ENCODE data around the gene DDX41.

DDX41 gene

DNA sequence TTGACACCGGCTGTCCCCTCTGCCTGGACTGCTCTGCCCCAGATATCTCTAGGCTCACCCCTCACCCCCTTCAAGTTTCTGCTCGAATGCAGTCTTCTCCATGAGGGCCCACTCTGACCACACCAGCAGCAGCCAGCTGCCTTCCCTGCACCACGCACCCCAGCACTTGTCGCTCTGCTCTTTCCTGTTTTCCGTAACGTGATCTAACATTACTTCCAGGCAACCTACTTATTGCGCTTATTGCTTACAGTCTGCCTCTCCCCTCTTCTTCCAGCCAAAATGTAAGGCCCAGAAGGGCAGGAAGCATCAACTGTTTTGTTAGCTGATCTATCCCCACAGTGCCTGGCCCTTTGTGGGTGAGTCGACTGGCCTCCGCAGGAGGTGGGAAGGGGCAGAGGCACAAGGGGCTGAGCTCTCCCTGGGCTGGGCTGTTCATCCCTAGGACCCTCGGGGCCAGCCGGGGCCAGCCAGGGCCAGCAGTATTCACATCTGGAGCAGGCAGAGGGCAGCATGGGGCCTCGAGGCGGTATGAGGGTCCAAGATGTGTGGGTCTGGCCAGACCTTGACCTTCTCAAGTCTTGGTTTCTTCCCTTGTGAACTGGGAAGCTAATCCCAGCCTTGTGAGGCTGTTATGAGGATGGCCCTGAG, 31.7 kb downstream of the DDX41 start:
- DNase-seq (ENCODE audit: low read depth in 2 of 2), result no peak

DNA sequence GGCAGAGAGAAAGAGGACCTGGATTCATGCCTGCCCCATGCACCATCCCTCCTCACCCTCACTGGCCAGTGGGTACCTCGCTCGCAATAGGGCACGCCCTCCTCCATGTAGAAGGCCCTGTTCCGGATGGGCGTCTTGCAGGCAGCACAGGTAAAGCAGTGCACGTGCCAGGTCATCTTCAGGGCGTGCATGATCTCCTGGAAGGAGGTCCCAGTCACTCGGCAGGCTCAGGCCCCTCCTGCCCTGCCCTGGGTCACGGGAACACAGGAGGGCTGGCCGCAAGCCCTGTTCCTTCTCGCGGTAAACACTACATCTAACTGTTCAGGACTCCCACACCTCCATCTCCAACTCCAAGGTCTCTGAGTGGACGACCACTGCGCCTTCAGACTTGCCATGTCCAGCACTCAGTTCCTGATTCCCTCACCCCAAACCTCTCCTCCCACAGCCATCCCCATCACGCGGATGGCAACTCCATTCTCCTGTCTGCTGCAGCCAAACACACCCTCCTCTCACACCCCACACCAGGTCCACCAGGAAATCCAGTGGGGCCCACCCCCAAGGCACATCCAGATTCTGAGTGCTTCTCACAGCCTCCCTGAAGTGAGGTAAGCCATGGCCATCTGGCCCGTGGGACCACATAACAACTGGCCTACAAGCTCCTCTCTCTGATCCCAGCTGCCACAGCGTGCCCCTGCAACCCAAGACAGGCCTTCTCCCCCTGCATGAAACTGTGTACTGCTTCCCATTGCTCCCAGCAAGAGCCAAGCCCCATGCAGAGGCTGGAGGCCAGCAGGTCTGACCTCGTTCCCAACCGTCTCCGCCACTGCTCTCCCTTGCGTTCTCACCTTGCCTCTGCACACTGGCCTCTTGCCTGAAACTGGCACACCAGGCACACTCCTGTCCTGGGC, 32.5 kb downstream of the DDX41 start:
- DNase-seq (ENCODE audit: low read depth in 2 of 2), result no peak

DNA sequence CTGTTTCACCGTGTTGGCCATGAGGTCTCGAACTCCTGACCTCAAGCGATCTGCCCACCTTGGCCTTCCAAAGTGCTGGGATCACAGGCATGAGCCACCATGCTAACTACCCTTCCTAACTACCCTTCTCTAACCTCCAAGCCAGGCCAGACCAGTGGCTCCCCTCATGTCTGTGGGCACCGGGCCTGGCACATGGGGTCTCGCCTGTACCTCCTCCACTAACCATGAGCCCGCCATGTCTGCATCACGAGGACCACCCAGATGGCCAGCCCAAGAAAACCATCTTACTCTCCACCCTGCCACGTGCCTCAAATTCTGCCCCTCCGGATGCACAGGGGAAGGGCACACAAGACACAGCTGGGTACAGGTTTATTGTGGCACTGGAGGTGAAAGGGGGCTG, 33.7 kb downstream of the DDX41 start:
- no peak for DNase-seq (ENCODE audit: low read depth in 2 of 2)

DNA sequence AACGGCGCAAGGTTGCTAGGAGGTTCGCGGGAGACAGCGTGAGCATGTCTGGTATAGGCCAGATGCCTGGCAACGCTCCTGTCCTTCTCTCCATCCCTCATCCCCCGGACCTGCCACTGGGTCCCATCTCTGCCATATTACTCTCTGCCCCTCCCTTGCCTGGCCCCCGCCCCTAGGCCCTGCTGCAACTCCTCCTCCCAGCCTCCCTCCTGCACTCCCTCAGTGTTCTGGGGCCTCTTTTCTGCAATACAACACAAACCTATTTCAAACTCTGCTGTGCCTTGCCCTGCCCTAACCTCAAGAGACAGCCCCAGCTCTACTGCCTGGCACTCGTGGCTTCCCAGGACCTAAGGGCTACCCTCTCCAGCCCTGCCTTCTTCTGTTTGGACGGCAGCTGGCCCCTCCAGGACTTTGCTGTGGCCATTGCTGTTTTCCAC, 34.4 kb downstream of the DDX41 start:
- DNase-seq (ENCODE audit: low read depth in 2 of 2), result no peak

DNA sequence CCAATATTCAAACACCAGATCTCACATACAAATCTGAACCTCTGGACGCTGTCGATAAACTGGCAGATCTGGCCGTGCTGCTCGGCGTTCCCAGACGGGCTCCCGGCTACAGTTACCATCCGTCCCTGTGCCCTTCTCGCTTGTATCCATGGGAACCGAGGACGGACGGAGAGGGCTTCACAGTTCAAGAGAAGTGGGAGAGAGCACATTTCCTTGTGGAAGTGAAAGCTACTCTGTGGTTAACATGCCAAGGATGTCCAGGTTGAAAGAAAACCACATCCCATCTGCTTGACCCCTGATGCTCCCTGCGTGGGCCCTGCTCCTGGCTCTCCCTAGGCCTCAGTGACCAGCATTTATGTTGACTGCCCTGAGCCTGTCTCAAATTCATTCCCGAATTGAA, 37.0 kb downstream of the DDX41 start:
- no peak for DNase-seq (ENCODE audit: low read depth in 2 of 2)

DNA sequence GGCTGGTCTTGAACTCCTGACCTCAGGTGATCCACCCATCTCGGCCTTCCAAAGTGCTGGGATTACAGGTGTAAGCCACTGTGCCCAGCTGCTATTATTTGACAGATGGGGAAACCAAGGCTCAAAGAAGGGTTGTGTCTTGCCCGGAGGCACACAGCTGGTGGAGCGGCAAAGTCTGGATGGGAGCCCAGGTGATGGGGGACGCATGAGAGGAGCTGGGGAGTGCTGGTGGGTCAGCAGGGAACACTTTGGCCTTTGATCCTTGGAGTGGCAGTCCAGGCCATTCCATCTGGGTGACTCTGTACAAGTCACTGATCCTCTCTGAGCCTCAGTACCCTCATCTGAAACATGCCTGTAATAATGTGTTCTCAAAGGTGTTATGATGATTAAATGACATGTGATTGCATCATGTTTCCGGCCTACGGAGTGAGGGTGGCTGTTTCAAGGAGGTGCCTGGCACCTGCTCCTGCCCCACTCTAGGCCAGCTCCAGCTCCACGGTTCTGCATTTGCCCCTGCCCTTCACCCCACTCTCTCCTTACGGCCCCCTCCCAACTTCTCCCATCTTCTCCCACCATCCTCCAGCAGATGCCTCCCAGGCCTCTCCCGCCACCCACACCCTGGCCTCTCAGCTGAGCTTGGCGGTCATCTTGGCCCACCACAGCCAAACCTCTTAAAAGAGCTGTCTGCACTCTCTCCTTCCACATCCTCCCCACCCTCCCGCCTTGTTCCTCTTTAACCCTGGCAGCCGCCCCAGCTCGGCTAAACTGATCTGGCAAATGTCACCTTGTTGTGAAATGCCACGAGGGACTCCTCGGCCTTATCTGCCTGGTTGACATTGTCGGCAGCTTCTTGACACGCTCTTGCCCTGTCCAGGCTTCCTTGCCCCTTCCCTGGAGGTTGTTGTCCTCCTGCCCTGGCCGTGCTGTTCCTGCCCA, 37.8 kb downstream of the DDX41 start:
- DNase-seq (ENCODE audit: low read depth in 2 of 2), result no peak

DNA sequence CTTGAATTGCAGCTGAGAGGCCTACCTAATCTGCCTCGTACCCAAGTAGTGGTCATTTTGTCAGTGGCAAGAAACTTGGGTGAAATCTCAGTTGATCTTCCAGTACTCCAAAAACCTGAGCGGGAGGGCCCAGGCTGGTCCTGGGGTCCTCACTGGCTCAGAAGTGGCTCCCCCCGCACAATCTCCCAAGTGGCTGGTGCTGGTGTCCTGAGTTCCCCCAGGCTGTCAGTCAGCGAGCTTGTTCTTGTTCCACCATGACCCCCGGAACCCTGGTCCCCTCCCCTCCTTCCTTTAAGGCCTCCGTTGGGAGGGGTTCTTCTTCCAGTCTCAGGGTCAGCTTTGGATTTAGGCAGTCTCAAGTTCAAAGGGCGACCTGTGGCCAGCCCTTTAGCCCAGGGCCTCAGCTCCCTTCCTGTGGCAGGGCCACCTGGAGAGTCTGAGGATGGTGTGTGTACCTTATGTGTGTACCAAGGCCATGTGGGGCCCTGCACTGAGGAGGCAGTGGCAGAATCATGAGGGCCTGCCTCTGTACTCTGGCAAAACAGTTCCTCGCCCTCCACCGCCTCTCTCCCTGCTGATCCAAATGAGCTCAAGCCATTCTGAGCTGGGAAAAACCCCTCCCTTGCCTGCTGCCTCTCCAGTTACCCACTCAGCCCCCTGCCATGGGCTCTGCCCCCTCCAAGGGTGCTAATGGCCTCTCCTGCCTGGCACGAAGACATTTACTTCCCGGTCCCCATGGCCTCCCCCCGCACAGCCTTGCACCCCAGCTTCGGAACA, 38.9 kb downstream of the DDX41 start:
- DNase-seq (ENCODE audit: low read depth in 2 of 2), result no peak

DNA sequence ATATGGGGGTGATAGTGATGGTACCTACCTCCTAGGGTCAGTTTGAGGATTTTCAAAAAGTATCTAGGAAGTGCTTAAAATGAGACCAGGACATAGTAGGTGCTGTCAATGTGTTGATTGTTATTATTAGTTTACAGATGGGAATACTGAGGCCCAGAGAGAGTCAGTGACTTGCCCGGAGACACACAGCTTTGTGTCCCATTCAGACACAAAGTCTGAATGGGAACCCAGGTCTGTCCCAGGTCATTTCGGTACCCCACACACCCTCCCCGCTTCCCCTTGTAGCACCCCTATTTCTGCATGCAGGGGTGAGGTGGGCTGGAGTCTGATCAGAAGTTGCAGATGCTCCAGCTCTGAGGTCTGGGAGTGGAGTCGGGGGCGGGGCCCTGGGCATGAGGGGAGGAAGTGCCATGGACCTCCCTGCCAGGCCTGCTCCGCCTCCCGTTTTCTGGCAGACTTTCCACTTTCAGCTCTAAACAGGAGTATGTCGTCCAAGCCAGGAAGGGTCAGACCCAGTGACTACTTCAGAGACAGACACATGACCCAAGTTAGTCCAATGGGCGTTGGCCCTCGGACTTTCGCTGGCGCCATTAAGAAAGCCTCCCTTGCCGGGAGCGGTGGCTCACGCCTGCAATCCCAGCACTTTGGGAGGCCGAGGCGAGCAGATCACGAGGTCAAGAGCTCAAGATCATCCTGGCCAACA, 40.1 kb downstream of the DDX41 start:
- no peak for DNase-seq (ENCODE audit: low read depth in 2 of 2)

DNA sequence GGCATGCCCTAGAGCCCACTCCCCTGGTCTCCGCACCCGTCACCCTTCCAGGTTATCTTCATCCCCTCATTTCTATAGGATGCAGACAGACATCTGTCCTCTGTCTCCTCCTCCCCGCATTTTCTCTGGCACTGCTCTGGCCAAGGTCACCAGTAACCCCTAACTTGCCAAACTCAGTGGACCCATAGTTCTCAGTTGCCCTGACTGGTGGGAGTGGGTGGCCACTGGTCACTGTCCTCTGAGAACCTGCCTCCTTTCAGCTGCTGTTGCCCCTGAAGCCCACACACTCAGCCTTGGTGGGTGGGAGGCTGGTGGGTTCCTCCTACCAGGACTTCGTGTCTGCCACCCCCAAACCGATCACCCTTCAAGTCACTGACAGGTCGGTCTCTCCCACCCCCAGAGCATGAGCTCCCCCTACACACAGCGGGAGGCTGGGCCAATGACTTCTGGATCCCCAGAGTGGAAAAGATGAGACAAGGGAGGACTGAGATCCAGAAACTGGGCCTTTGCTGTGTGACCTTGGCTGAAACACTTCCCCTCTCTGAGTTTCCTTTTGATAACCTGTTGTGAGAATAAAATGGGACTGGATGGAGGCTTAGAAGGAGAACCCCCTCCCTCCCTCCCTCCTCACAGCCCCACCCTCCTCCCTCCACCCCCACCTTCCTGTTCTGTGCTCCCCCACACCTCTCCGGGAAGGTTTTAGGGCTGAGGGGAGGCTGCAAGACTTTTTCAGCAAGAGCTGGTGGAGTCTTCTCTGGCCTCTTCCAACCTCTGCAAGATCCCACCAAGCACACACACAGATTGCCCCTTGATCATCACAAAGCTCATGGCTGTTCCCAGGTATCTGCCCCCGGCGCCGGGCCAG, 41.0 kb downstream of the DDX41 start:
- DNase-seq (ENCODE audit: low read depth in 2 of 2), result no peak

DNA sequence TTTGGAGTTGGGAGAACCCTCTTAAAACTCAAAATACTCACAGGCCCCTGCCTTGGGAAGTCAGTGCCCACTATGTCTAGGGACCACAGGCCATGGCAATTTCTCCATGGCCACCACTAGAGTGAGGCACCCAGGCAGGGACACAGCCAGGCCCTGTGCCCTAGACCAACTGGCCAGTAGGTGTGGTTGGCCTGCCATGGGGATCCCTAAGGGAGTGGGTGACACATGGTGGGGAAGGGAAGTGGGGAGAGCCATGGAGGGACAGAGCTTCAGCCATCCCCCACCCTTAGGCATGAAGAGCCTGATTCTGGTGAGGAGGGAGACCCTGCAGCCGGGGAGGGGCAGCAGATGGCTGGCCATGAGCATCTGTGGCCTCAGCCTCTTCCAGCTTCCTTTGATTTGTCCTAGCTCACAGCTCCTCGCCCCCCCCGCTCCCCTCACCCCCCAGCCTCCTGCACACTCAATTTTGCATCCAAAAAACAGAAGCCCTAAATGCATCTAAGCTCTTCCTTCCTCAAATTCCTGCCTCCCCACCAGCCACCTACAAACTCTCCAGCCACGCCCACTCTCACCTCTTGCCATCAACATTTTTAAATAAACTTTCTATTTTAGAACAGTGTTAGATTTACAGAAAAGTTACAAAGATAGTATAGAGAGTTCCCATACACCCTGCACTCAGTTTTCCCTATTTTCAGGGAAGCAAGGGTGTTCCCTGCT, 41.8 kb downstream of the DDX41 start:
- DNase-seq (ENCODE audit: low read depth in 2 of 2), result no peak

DNA sequence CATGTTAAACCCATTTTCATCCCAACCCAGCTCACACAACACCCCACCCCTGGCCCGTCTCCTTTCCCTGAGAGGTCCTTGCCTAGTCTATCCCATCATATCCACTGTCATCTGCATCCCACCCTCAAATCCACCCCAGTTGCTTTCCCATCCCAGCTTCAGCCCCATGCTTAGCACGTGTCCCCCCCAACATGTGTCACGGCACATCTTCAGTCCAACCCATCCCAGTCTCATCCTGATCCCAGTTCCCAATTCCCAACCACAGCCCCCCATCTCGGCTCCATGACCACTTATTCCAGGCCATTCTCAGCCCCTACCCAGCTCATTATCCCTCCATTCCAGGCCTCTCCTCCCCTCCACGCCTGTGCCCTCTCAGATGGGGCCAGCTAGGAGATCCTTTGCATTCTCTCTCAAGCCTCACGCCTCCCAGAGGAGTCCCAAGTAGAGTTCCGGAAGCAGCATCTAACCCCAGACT, 42.7 kb downstream of the DDX41 start:
- DNase-seq (ENCODE audit: low read depth in 2 of 2), result no peak

DNA sequence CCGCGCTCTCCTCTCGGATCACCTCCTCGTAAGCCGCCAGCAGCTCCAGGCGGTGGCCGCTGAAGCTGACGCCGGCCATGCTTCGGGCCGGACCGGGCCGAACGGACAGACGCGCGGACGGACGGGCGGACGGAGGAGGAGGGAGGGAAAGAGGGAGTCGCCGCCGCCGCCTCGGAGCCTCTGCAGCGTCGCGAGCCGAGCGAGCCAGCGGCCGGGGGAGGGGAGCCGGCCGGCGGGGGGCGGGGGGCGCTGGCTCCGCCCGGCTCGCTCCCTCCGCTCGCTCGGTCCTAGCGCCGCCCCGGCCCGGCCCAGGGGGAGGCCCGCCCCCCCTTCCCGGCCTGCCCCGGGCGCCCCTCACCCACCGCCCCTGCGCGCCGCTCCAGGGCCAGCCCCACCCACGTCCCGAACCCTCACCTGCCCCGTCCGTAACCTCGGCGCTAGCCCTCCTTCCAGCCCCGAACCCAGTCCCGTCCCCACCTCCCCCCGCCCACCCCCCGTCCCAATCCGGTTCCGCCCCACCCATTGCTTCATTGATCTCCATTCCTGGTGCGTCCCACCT, 43.2 kb downstream of the DDX41 start, which contains the start of gene DBN1:
DBN1 (minus strand) TSS at position 192 of the 559 bp plus-strand sequence; CDS start at position 79, 113 bp downstream.
- no peak for DNase-seq (ENCODE audit: low read depth in 2 of 2)

DNA sequence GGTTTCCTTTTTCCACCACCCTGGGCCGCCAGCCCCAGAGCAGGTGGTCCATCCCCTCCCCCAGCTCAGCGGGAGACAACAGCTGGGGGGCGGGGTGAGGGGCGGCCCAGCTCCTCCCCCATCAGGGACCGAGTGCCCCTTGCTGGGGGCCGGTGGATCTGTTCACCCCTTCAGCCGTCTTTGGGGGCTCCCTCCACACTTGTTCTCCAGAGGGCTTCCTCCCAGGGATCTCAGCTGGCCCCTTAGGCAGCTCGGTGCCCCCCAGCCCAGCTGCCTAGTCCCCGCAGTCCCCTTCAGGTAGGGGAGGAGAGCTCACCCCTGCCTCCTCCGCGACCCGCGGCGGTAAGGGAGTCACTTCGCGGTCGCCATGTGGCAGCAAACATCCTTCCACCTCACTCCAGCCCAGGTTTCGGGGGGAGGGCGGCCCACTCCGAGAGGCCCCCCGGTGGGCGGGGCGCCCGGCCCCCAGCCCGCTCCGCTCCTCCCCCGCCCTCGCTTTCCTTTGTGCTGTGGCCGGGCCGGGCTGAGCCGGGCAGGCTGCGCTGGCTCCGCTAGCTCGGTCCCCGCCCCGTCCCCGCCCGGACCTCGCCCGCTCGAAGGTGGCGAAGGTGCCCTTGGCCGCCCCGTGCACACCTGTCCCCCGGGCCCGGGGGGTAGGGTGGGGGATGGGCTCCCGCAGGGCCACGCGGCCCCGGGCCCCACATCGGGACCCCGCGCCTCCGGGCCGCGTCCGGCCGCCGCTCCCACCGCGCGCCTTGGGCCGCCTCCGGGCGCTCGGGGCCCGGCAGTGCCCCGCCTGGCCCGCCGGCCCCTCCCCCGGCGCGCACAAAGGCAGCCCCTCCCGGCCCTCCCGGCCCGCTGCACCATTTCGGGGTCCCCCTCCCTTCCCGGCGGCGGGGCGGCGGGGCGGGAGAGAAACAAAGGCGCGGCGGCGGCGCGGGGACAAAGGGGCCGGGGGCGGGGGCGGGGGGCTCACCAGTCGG, 44.0 kb downstream of the DDX41 start:
- DNase-seq (ENCODE audit: low read depth in 2 of 2), result peak in 1 of 2 donors; percentile 47

DNA sequence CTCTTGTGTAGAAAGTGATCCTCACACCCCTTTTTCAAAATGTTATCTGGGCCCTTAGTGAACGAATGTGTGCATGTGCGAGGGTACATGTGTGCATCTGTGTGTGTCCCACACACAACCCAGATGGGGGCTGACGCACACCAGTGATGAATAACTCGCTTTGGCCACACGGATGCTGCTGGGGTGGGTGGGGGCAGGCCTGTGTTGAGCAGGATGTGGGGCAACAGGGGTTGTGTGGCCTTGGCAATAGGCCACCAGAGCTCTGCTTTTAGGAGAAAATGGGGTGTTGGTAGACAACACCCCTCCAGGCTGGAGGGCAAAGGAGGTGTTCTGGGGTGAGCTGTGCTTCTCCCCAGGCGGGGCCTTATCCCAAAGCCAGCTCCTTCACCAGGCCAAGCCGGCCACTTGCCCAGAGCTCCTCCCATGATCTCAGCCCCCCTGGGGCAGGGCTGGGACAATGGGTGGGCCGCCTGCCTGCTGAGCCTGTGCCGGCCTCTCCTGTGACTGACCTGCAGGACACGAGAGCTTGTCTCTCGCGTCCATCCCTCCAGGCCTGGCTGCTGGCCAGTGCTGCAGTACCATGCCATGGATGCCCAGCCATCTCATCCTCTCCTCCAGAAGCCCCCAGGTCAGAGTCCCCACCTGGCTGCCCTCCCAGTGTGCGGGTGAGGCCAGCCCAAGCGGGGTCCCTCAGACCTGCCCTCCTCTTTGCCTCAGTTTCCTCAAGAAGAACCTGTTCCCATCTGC, 45.0 kb downstream of the DDX41 start:
- DNase-seq (ENCODE audit: low read depth in 2 of 2), result no peak

DNA sequence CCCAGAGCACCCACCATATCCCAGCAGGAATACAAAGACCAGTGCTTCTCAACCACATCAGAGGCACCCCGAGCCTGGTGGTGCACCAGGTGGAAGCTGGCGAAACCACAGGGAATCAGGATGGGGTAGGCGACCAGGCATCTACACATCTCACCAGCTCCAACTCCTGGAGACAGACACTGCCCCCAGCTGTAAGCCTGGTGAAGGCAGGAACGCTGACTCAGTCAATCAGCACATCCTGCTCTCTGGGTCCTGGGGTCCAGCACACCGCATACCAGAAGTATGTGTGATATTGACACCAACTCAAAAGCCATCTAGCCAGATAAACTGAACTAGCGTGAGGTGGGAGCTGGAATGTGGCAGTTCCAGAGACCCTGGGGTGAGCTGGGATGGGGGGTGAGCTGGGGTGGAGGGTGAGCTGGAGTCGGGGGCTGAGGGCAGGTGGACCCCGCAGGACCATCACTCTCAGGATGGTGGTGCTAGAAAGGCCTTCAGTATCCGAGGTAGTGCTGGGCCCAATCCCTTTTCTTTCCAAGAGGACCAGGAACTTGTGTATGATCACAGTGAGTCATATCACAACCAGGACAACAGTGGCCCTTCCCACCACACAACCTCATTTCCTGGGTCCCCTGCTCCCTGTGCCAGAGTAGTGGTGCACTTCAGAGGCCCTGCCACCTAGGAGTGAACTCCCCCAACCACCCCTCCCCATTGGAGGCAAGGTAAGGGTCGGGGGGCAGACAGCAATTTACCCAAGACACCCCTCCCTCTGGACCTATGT, 45.8 kb downstream of the DDX41 start:
- DNase-seq (ENCODE audit: low read depth in 2 of 2), result no peak

All from activated CD4-positive, alpha-beta T cell treated with anti-CD3 and anti-CD28 coated beads for 24 hours (primary cell).